Left lobe of liver (tissue), 2 donors: ENCODE data around the gene BRIP1. TPM values are rescaled to one million over a fixed set of nuclear protein-coding genes. Genes with fewer than 3 reads are reported as not detected.
"Not testable (repeated sequence)": the region's sequence is repeated elsewhere in the genome, so short reads cannot be mapped to it uniquely, and the experiment has no call there.

Source experiments
- ATAC-seq: fragments of 200-7000 bp; cut with Tn5 transposase; one replicate; pipeline ENCODE4 v1.9.1; 2020; ENCODE audit warnings: mild to moderate bottlenecking, moderate library complexity
- DNase-seq: peaks from one replicate; pipeline ENCODE4 v3.0.0-alpha.2; 2020; ENCODE audit warnings: low spot score
- total RNA-seq: library from RNA; stranded (reverse); gene quantifications from one replicate; pipeline ENCODE4 v1.2.1, GENCODE V29; 2021
- donor health status: DM: no; HTN: no; CAD: no; lungs with moderate emphysema.
- donor health status: DM: no; HTN: yes; CAD: no.

BRIP1 gene
- total RNA-seq, result 1.2 TPM

- peak; percentile 91 for DNase-seq
- ATAC-seq, result peak; percentile 97
Observed at GRCh38 chr17:61862975-61863800, at the start of gene BRIP1. Gene BRIP1, minus strand, starts transcription at chr17:61863528. Its CDS starts 1,989 bp downstream, at chr17:61861539.

GRCh38 chr17:61908292-61909037 is 45.1 kb upstream of the BRIP1 start:
- no peak for ATAC-seq
- DNase-seq, result no peak

- ATAC-seq (no peak), DNase-seq (no peak)
Observed at GRCh38 chr17:61907361-61907760, 44.0 kb upstream of the BRIP1 start.

- ATAC-seq, result no peak
- DNase-seq, result no peak
Observed at GRCh38 chr17:61904094-61904710, 40.9 kb upstream of the BRIP1 start.

- no peak for ATAC-seq
- no peak for DNase-seq
Observed at GRCh38 chr17:61903251-61903650, 39.9 kb upstream of the BRIP1 start.

- ATAC-seq, result no peak
Observed at GRCh38 chr17:61897548-61898180, 34.3 kb upstream of the BRIP1 start.

GRCh38 chr17:61895391-61895790 is 32.1 kb upstream of the BRIP1 start:
- ATAC-seq, result no peak
- no peak for DNase-seq

More at GRCh38 chr17:61897548-61898180, 34.3 kb upstream of the BRIP1 start:
- no peak for DNase-seq

- not testable (repeated sequence) for DNase-seq, ATAC-seq
Observed at GRCh38 chr17:61894310-61894709, 31.0 kb upstream of the BRIP1 start.

- not testable (repeated sequence) for DNase-seq, ATAC-seq
Observed at GRCh38 chr17:61887733-61888132, 24.4 kb upstream of the BRIP1 start.

- not testable (repeated sequence) for DNase-seq, ATAC-seq
Observed at GRCh38 chr17:61885865-61886264, 22.5 kb upstream of the BRIP1 start.

GRCh38 chr17:61884864-61885263 is 21.5 kb upstream of the BRIP1 start:
- ATAC-seq (no peak), DNase-seq (no peak)

GRCh38 chr17:61880589-61881102 is 17.3 kb upstream of the BRIP1 start:
- DNase-seq (no peak), ATAC-seq (no peak)

- DNase-seq (no peak), ATAC-seq (no peak)
Observed at GRCh38 chr17:61878984-61879612, 15.8 kb upstream of the BRIP1 start.

- no peak for DNase-seq
- ATAC-seq, result no peak
Observed at GRCh38 chr17:61878520-61878919, 15.2 kb upstream of the BRIP1 start.

- ATAC-seq (no peak), DNase-seq (no peak)
Observed at GRCh38 chr17:61877837-61878236, 14.5 kb upstream of the BRIP1 start.

- ATAC-seq, result no peak
- no peak for DNase-seq
Observed at GRCh38 chr17:61875804-61876203, 12.5 kb upstream of the BRIP1 start.

GRCh38 chr17:61875285-61875684 is 12.0 kb upstream of the BRIP1 start:
- DNase-seq (no peak), ATAC-seq (no peak)

- ATAC-seq (no peak), DNase-seq (no peak)
Observed at GRCh38 chr17:61874075-61874474, 10.7 kb upstream of the BRIP1 start.

- ATAC-seq (no peak), DNase-seq (no peak)
Observed at GRCh38 chr17:61872099-61872498, 8.8 kb upstream of the BRIP1 start.

- DNase-seq (no peak), ATAC-seq (no peak)
Observed at GRCh38 chr17:61869138-61869537, 5.8 kb upstream of the BRIP1 start.
